Activated CD4-positive, alpha-beta T cell treated with anti-CD3 and anti-CD28 coated beads, Interleukin-2, amount 10 ng/mL, durations not matched to agents 7 days and 5 days (primary cell): Measurements from ENCODE around the gene FLT3. TPM values are rescaled to one million over a fixed set of nuclear protein-coding genes. Genes with fewer than 3 reads are reported as not detected.
"Not testable (repeated sequence)": the region's sequence is repeated elsewhere in the genome, so short reads cannot be mapped to it uniquely, and the experiment has no call there.

Source experiments
- CTCF ChIA-PET: fragments of 350-600 bp; sonication (Branson Sonifier 250); formaldehyde crosslinking; loops from one replicate; lab custom pipeline; 2021; ENCODE audit warnings: antibody characterized with exemption; lab: Charles Lee
- POLR2A ChIA-PET: fragments of 350-600 bp; sonication (Branson Sonifier 250); formaldehyde crosslinking; loops from one replicate; lab custom pipeline; 2021; ENCODE audit warnings: antibody characterized with exemption; lab: Charles Lee
- DNase-seq: peaks from one replicate; pipeline ENCODE4 v3.0.0-alpha.2; 2020
- H3K27ac Mint-ChIP-seq: one replicate; pipeline ENCODE4 v1.8.0; 2021; ENCODE audit warnings: mild to moderate bottlenecking, moderate library complexity, mixed read lengths
- H3K27me3 Mint-ChIP-seq: one replicate; pipeline ENCODE4 v1.8.0; 2021; ENCODE audit warnings: mixed read lengths
- H3K36me3 Mint-ChIP-seq: one replicate; pipeline ENCODE4 v1.8.0; 2021; ENCODE audit warnings: low read depth, mixed read lengths
- H3K4me1 Mint-ChIP-seq: one replicate; pipeline ENCODE4 v1.8.0; 2021; ENCODE audit warnings: mixed read lengths
- H3K4me3 Mint-ChIP-seq: one replicate; pipeline ENCODE4 v1.8.0; 2021; ENCODE audit warnings: mild to moderate bottlenecking, moderate library complexity, mixed read lengths
- H3K9me3 Mint-ChIP-seq: one replicate; pipeline ENCODE4 v1.8.0; 2021; ENCODE audit warnings: mixed read lengths
- total RNA-seq, 2 experiments: library from RNA; stranded (reverse); gene quantifications; one replicate each; pipeline ENCODE4 v1.2.3, GENCODE V29; 2021

The FLT3 gene
- not detected for total RNA-seq

DNA sequence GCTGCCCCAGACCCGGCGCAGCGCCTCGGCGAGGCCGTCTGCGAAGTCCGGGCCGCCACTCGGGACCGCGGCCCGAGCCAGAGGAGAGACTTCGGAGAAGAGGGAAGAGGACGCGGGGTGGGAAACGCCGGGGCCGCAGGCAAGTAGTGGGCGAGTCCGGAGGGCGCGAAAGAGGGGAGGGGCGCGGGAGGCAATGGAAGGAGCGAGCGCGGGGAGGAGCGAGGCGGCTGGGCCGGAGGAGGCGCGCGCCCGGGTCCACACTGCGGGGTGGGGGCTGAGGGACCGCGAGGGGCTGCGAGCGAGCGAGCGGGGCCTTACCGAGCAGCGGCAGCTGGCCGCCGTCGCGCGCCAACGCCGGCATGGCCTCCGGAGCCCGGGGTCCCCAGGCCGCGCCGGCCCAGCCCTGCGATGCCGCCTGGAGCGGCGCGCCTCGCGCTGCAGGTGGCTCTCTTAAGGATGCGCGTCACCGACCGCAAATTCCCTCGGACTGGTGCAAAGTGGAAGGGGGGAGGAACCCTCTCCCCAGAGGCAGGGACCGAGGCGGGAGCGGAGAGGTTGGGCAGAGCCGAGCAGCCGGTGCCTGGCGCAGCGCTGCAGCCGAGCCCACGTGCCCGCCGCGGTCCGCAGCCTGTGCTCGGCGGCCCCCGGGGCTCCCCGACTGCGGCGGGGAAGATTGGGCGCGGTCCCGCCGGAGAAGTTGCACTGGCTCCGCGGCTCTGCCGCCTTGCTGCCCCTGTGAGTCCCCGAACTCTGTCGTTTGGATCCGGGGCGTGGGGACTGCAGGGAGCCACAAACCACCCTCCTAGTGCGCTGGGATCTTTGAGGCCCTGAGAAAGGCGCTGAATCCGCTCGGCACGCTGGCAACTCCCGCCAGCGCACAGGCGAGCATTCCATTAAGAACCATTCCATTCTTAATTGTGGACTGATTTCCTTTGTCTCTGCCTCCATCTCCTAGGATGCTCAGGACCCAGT lies at the start of gene FLT3:
Gene FLT3, minus strand, starts transcription at position 427 of the 972 bp plus-strand sequence. Its CDS starts 66 bp downstream, at position 361.
- no peaks in the 10 kb centered on the region for H3K9me3 Mint-ChIP-seq
- peaks cover 11% of the 10 kb centered on the region for H3K4me1 Mint-ChIP-seq
- peak within 1 kb of the TSS; percentile 55 for H3K4me3 Mint-ChIP-seq
- H3K27ac Mint-ChIP-seq = no peak within 1 kb of the TSS
- POLR2A ChIA-PET = no interaction called here
- H3K36me3 Mint-ChIP-seq = no peaks in the 10 kb centered on the region
- peaks cover 60% of the 10 kb centered on the region for H3K27me3 Mint-ChIP-seq
- CTCF ChIA-PET = interaction anchor here (1.1 kb wide), 1 partner anchor 22 kb away, joined by 4 read pairs; no protein-coding TSS in a partner anchor
- DNase-seq = peak; percentile 39

DNA sequence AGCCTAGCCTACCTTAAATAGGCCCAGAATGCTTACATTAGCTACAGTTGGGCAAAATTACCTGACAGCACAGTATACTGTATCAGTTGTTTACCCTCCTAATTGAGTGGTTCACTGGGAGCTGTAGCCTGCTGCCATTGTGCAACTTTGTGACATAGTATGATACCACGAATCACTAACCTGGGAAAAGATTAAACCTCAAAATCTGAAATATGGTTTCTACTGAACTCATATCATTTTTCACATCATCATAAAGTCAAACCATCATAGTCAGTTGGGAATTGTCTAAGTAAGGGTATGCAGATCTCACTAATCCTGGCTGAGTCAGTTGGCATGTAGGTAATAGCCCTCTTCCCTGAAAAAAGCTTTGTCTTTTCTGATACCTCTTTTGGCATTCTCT lies 47.1 kb upstream of the FLT3 start:
- Mint-ChIP-seq H3K9me3 (peaks cover 1% of the 10 kb centered on the region), H3K4me1 (peaks cover 19% of the 10 kb centered on the region), H3K27me3 (no peaks in the 10 kb centered on the region), H3K27ac (no peak overlapping the region), H3K36me3 (peaks cover 10% of the 10 kb centered on the region), H3K4me3 (no peak overlapping the region)
- ChIA-PET POLR2A (no interaction called here), CTCF (interaction anchor here (0.8 to 1.4 kb wide), 2 partner anchors 11 to 12 kb away, joined by 4 read pairs; no protein-coding TSS in a partner anchor)
- no peak for DNase-seq

DNA sequence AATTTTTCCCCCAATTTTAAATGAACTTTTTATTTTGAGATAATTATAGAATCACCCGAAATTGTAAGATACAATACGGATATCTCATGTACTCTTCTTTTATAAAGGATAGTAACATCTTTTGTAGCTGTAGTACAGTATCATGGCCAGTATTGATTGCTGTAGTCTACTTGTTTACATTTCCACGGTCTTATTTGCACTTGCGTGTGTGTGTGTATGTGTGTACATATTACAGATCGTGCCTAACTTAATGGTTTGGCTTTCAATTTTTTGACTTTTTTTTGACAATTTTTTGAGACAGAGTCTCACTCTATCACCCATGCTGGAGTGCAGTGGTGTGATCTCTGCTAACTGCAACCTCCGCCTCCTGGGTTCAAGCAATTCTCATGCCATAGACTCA lies 44.7 kb upstream of the FLT3 start:
- H3K27ac Mint-ChIP-seq = no peak overlapping the region
- no peaks in the 10 kb centered on the region for H3K27me3 Mint-ChIP-seq
- H3K9me3 Mint-ChIP-seq = no peaks in the 10 kb centered on the region
- ChIA-PET CTCF (interaction anchor here (0.6 kb wide), 2 partner anchors 510 to 692 kb away, joined by 3 read pairs; no protein-coding TSS in a partner anchor), POLR2A (no interaction called here)
- H3K4me3 Mint-ChIP-seq = no peak overlapping the region
- H3K4me1 Mint-ChIP-seq = peaks cover 36% of the 10 kb centered on the region
- peaks cover 14% of the 10 kb centered on the region for H3K36me3 Mint-ChIP-seq
- DNase-seq = no peak

DNA sequence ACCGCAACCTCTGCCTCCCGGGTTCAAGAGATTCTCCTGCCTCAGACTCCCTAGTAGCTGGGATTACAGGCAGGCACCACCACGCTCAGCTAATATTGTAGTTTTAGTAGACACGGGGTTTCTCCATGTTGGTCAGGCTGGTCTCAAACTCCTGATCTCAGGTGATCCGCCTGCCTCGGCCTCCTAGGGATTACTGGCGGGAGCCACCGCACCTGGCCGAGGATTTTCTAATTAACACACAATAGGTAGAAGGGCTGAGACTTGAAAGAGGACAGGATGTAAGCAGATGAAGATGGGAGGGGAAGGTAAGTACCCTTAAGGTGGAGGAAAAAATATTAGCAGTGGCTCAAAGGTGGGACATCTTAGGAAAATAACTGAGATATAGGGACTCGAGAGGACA lies 41.2 kb upstream of the FLT3 start:
- H3K27ac Mint-ChIP-seq, H3K9me3 Mint-ChIP-seq, H3K27me3 Mint-ChIP-seq, CTCF ChIA-PET, DNase-seq, POLR2A ChIA-PET: not testable (repeated sequence)
- Mint-ChIP-seq H3K4me1 (peaks cover 42% of the 10 kb centered on the region), H3K4me3 (peak overlapping the region; percentile 5), H3K36me3 (peaks cover 17% of the 10 kb centered on the region)

DNA sequence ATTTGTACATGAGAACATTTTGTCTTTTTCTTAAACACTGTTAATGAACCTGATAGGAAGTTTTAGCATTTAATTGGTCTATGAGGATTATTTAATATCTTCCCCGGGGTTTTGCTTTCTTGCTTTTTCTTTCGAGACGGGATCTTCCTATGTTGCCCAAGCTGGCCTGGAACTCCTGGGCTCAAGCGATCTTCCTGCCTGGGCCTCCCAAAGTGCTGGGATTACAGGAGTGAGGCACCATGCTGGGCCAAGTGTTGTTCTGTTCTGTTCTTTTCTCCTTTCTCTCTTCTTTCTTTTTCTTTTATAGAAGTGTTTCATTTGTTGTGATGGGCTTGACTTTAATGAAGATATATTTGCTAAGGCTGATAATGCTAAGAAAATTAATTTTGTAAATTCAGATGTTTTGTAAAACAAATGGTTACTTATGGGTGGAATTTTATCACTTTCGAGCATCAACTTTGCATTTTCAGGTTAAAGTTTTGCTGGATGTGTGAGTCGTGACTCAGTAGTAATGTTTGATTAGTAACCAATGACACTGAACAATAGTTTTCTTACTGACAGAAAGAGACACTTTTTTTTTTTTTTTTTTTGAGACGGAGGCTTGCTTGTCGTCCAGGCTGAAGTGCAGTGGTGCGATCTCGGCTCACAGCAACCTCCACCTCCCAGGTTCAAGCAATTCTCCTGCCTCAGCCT lies 40.2 kb upstream of the FLT3 start:
- Mint-ChIP-seq H3K4me1 (peaks cover 49% of the 10 kb centered on the region), H3K9me3 (no peaks in the 10 kb centered on the region), H3K27me3 (no peaks in the 10 kb centered on the region), H3K27ac (peak overlapping the region; percentile 64), H3K4me3 (peak overlapping the region; percentile 93), H3K36me3 (peaks cover 17% of the 10 kb centered on the region)
- ChIA-PET POLR2A (interaction anchor here (0.6 kb wide), 1 partner anchor 352 kb away, joined by 3 read pairs; no protein-coding TSS in a partner anchor), CTCF (interaction anchor here (1.1 kb wide), 1 partner anchor 17 kb away, joined by 3 read pairs; no protein-coding TSS in a partner anchor)
- DNase-seq = no peak

DNA sequence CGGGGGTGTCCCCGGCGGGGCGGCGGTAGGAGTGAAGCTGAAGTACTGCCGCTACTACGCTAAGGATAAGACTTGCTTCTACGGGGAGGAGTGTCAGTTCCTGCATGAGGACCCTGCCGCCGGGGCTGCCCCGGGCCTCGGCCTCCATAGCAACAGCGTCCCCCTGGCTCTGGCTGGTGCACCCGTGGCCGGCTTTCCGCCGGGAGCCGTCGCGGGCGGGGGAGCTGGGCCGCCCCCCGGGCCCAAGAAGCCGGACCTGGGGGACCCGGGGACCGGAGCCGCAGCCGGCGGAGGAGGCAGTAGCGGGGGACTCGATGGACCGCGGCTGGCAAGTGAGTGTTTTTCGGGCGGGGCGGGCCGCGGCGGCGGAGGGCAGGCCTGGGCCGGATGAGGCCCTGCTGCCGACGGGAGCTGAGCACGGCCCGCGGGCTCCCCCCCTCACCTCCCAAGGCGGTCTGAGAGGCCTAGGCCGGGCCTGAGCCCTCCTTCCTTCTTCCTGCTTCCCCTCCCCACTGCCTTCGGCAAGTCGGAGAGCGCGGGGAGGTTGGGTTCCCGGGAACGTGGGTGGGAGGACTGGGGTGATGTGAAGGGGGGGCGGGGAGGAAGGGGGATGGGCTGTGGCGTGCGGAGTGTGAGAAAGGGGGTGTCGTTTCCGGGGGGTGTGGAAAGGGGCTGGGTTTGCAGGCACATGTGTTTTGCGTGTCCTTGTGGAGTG lies 38.5 kb upstream of the FLT3 start:
- ChIA-PET POLR2A (no interaction called here), CTCF (interaction anchor here (0.6 to 1.5 kb wide), 3 partner anchors 15 to 275 kb away, joined by 3 to 4 read pairs (median 3); no protein-coding TSS in a partner anchor)
- H3K27ac Mint-ChIP-seq = peak overlapping the region; percentile 99

DNA sequence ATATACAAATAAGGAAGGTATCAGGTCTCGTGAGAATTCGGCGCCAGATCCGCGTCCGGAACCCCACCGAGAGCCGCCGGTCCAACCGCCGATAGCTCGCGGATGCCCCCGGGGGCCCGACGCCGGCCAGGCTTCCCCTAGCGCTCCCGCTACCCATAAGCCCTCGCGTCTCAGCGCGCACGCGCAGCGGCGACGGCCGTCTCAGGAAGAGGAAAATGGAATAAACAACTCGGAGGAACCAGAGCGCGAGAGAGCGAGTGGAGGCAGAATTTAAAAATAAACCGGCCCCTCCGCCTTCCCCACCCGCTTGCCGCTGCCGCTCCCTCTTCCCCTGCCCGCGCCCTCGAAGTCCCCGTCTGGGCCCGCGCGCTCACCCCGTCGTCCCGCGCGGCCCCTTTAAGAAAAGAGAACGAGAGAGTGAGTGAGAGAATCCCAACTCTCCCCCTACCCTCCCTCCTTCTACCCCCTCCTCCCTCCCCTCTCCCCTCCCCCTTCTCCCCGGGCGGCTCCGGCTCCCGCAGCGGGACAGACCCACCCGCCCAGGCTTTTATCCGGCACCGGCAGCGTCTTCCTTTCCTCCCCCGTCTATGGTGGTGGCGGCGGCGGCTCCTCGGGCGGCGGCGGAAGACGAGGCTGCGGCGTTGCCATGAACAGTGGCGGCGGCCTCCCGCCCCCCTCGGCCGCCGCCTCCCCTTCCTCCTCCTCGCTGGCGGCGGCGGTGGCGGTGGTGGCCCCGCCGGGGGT lies 37.8 kb upstream of the FLT3 start, which contains the start of gene PAN3:
Gene PAN3, plus strand, starts transcription at position 534 of the 744 bp plus-strand sequence. Its CDS starts 113 bp downstream, at position 647.
- Mint-ChIP-seq H3K27me3 (no peaks in the 10 kb centered on the region), H3K27ac (peak within 1 kb of the TSS; percentile 99), H3K36me3 (peaks cover 12% of the 10 kb centered on the region), H3K4me3 (peak within 1 kb of the TSS; percentile 93), H3K4me1 (peaks cover 47% of the 10 kb centered on the region), H3K9me3 (no peaks in the 10 kb centered on the region)
- CTCF ChIA-PET = interaction anchor here (0.6 to 0.7 kb wide), 3 partner anchors 43 to 279 kb away, joined by 3 to 6 read pairs (median 4); no protein-coding TSS in a partner anchor
- DNase-seq = peak; percentile 93
- POLR2A ChIA-PET = no interaction called here

More for the DNA sequence above, 38.5 kb upstream of the FLT3 start:
- Mint-ChIP-seq H3K27me3 (no peaks in the 10 kb centered on the region), H3K4me1 (peaks cover 49% of the 10 kb centered on the region), H3K36me3 (peaks cover 14% of the 10 kb centered on the region), H3K4me3 (peak overlapping the region; percentile 93), H3K9me3 (no peaks in the 10 kb centered on the region)
- DNase-seq = peak; percentile 93

DNA sequence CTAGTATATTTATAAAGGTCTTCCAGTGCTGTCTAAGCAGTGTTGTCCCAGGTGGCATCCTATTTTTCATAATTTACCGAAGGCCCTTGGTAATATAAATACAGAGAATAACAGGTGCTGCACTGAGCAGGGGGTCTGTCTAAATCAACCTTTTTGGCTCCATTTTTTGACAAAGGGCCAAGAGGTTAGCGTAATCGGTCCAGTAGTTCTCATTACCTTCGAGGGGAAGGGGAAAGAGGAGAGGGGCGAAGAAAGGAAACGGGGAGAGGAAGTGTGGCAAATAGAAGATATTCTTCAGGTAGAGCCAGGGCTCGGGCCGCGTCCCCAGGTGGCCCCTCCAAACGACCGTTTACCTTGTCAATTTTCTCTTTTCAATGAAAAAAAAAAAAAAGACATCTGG lies 37.2 kb upstream of the FLT3 start:
- no peak for DNase-seq
- CTCF ChIA-PET = interaction anchor here (0.6 to 0.7 kb wide), 2 partner anchors 44 to 279 kb away, joined by 3 to 6 read pairs; no protein-coding TSS in a partner anchor
- Mint-ChIP-seq H3K4me1 (peaks cover 43% of the 10 kb centered on the region), H3K9me3 (no peaks in the 10 kb centered on the region), H3K4me3 (peak overlapping the region; percentile 93), H3K36me3 (peaks cover 12% of the 10 kb centered on the region), H3K27ac (peak overlapping the region; percentile 99), H3K27me3 (no peaks in the 10 kb centered on the region)
- POLR2A ChIA-PET = no interaction called here

DNA sequence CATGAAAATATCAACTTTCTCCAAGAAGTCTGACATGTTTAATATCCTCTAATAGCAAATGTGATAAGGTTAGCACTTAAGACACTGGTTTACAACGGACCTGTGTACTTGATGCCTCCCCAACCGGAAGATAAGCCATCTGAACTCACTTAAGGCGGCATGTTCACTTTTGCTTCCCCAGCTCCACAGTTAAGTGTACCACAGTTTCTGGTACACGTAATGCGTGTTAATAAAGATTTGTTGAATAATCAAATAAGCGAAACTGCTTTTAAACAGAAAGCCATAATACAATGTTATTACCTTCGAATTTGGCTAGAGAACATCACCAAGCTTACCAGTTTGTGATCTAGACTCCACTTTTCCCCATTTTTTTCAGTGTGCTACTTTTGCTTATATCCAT lies 36.5 kb upstream of the FLT3 start:
- POLR2A ChIA-PET = interaction anchor here (0.6 kb wide), 2 partner anchors 48 to 1808 kb away, joined by 3 read pairs; no protein-coding TSS in a partner anchor
- Mint-ChIP-seq H3K36me3 (peaks cover 10% of the 10 kb centered on the region), H3K27ac (peak overlapping the region; percentile 99), H3K4me1 (peaks cover 36% of the 10 kb centered on the region), H3K4me3 (peak overlapping the region; percentile 93), H3K27me3 (no peaks in the 10 kb centered on the region), H3K9me3 (no peaks in the 10 kb centered on the region)
- peak; percentile 18 for DNase-seq
- CTCF ChIA-PET = interaction anchor here (1.1 kb wide), 1 partner anchor 11 kb away, joined by 4 read pairs; no protein-coding TSS in a partner anchor

DNA sequence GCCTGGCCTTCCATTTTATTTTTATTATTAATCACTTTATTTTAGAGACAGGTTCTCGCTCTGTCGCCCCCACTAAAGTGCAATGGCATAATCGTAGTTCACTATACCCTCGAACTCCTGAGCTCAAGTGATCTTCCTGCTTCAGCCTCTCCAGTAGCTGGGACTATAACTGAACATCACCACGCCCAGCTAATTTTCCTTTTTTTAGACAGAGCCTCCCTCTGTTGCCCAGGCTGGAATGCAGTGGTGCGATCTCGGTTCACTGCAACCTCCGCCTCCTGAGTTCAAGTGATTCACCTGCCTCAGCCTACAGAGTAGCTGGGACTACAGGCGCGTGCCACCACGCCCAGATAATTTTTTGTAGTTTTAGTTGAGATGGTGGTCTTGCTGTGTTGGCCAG lies 31.3 kb upstream of the FLT3 start:
- Mint-ChIP-seq H3K27me3 (peaks cover 8% of the 10 kb centered on the region), H3K36me3 (no peaks in the 10 kb centered on the region), H3K27ac (no peak overlapping the region), H3K9me3 (no peaks in the 10 kb centered on the region), H3K4me3 (no peak overlapping the region), H3K4me1 (peaks cover 8% of the 10 kb centered on the region)
- ChIA-PET CTCF (no interaction called here), POLR2A (no interaction called here)
- no peak for DNase-seq

DNA sequence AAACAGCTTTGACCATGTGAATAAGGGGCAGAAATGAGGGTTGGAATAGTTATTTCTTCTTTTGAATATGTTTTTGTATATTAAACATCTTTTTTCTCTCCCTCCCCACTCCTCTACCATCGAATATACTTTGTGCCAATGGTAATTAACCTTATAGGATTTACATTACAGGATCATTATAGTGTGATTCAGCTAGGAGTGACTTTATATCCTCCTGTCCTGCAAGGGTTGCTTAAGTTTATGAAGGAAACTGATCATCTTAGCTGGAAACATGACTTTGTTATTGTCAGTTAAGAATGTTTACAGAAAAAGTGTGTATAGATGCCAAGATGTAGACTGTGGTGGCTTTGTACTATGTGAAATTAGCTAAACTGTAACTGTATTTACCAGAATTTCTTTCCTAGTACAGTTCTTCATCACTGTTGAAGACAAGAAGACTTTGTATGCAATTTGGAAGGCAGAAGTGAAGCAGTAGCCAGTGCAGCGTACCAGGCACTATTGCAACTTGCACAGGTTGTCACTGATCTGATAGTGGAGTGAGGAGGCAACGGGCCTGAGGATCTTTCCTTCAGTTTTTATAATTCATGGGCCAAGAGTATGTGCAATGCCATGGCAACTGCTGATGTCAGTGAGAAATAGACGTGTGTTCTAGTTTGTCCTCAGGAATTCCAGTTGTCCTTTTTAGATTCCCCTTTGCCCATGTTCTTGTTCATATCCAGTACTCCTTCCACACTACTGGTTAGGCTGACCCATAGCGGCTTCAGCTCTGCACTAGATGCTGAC lies 29.7 kb upstream of the FLT3 start:
- DNase-seq = no peak
- peaks cover 8% of the 10 kb centered on the region for H3K27me3 Mint-ChIP-seq
- H3K9me3 Mint-ChIP-seq = no peaks in the 10 kb centered on the region
- H3K27ac Mint-ChIP-seq = no peak overlapping the region
- no peaks in the 10 kb centered on the region for H3K36me3 Mint-ChIP-seq
- ChIA-PET POLR2A (no interaction called here), CTCF (no interaction called here)
- H3K4me1 Mint-ChIP-seq = no peaks in the 10 kb centered on the region
- no peak overlapping the region for H3K4me3 Mint-ChIP-seq
